Natural killer cell (primary cell): ENCODE results near the gene MRPS7. TPM values are rescaled to one million over a fixed set of nuclear protein-coding genes. Genes with fewer than 3 reads are reported as not detected.
"Not testable (repeated sequence)": the region's sequence is repeated elsewhere in the genome, so short reads cannot be mapped to it uniquely, and the experiment has no call there.

Source experiments
- ATAC-seq, 3 donors: fragments of 150-1000 bp in 2 of 3; fragments of 200-7000 bp in 1 of 3; cut with Tn5 transposase; 1 replicate in 1 of 3; 2 replicates in 2 of 3; pipeline ENCODE4 v1.10.0; 2021; ENCODE audit warnings: mild to moderate bottlenecking in 2 of 3, moderate library complexity in 2 of 3
- DNase-seq, 2 donors: peaks; one replicate each; pipeline versions ENCODE4 v3.0.0 to v3.0.0-alpha.2; 2013 to 2021; ENCODE audit warnings: mixed read lengths in 1 of 2
- H3K27ac ChIP-seq: one replicate; pipeline ENCODE4 v1.5.1; 2013; ENCODE audit warnings: mild to moderate bottlenecking, low read length
- H3K27me3 ChIP-seq: one replicate; pipeline ENCODE4 v1.6.1; 2013; ENCODE audit warnings: low read length; ENCODE audit not compliant: control insufficient read depth, insufficient read depth
- H3K36me3 ChIP-seq: one replicate; pipeline ENCODE4 v1.6.1; 2013; ENCODE audit warnings: low read length; ENCODE audit not compliant: control insufficient read depth, insufficient read depth
- H3K4me1 ChIP-seq: one replicate; pipeline ENCODE4 v1.6.1; 2013; ENCODE audit warnings: low read length; ENCODE audit not compliant: control insufficient read depth, insufficient read depth
- H3K4me3 ChIP-seq: one replicate; pipeline ENCODE4 v1.5.1; 2013; ENCODE audit warnings: low read length
- H3K9me3 ChIP-seq: one replicate; pipeline ENCODE4 v1.6.1; 2013; ENCODE audit warnings: low read length; ENCODE audit not compliant: control insufficient read depth, insufficient read depth
- H3K27ac Mint-ChIP-seq, 2 donors: one replicate each; pipeline ENCODE4 v1.8.0; 2022; ENCODE audit warnings: mild to moderate bottlenecking in 2 of 2, mixed read lengths in 2 of 2, moderate library complexity in 1 of 2
- H3K27me3 Mint-ChIP-seq, 2 donors: one replicate each; pipeline ENCODE4 v1.8.0; 2022; ENCODE audit warnings: low read depth in 2 of 2, mixed read lengths in 2 of 2
- H3K36me3 Mint-ChIP-seq: one replicate; pipeline ENCODE4 v1.8.0; 2022; ENCODE audit warnings: mixed read lengths
- H3K4me1 Mint-ChIP-seq, 2 donors: one replicate each; pipeline ENCODE4 v1.8.0; 2022; ENCODE audit warnings: mixed read lengths in 2 of 2
- H3K4me3 Mint-ChIP-seq: one replicate; pipeline ENCODE4 v1.8.0; 2022; ENCODE audit warnings: mild to moderate bottlenecking, moderate library complexity, mixed read lengths
- H3K9me3 Mint-ChIP-seq, 2 donors: one replicate each; pipeline ENCODE4 v1.8.0; 2022; ENCODE audit warnings: mixed read lengths in 2 of 2
- CTCF ChIP-seq: fragments of 200-600 bp; IDR thresholded peaks from one replicate; pipeline ENCODE4 v1.8.0; 2022; ENCODE audit warnings: antibody characterized with exemption
- WGBS: methylation state at CpG from one replicate; pipeline ENCODE4 v1.1.7; 2013; ENCODE audit warnings: missing lambda C conversion rate; ENCODE audit not compliant: insufficient coverage; 5-methylcytosine and 5-hydroxymethylcytosine counted together
- intact Hi-C: fragments of 100-400 bp; cut with micrococcal nuclease; formaldehyde crosslinking; loops from one replicate; pipeline ENCODE4 v1.14.2; 2022
- total RNA-seq, 4 donors: library from RNA; stranded (reverse); fragments of 120-200 nt in 1 of 4; gene quantifications; one replicate each; pipeline versions ENCODE4 v1.2.3 to v1.2.4, GENCODE V29; 2013 to 2022

The MRPS7 gene
- total RNA-seq, 3 donors from 2014 or later (not counting 1 experiment from before 2014, with no cell fraction given), result 27.3 to 29.4 (median 27.9) TPM

- Mint-ChIP-seq H3K4me1 (peaks cover 15 to 19% of the 10 kb centered on the region in 2 donors), H3K9me3 (no peaks in the 10 kb centered on the region), H3K27ac (peak within 1 kb of the TSS; percentile 100), H3K27me3 (no peaks in the 10 kb centered on the region), H3K36me3 (no peaks in the 10 kb centered on the region), H3K4me3 (peak within 1 kb of the TSS; percentile 100)
- Histone ChIP-seq H3K4me3 (peak within 1 kb of the TSS; percentile 56), H3K27me3 (no peaks in the 10 kb centered on the region), H3K4me1 (peaks cover 13% of the 10 kb centered on the region), H3K36me3 (peaks cover 5% of the 10 kb centered on the region), H3K9me3 (no peaks in the 10 kb centered on the region), H3K27ac (peak within 1 kb of the TSS; percentile 85)
- intact Hi-C loops, result loop anchor here (1.0 to 5.0 kb wide), 6 partner anchors 18 to 566 kb away; partner anchors contain the start of genes CASKIN2, GGA3, GRB2 and MIF4GD
- TF ChIP-seq CTCF, result no peak
- DNase-seq (peak; percentile 94 to 99), ATAC-seq (peak; percentile 87 to 97 (median 93))
- under 1% methylated on average over 65 of the region's 65 CpGs for WGBS
These were observed 27.6 kb downstream of the MRPS7 start, which contains the start of gene SLC25A19 for GRCh38 chr17:75289115-75289831. TSS of gene SLC25A19 (minus strand) at chr17:75289433. CDS start at chr17:75286764, 2,669 bp downstream.

GRCh38 chr17:75289832-75290337 lies 28.2 kb downstream of the MRPS7 start:
- H3K27me3 Mint-ChIP-seq, result no peaks in the 10 kb centered on the region
- H3K9me3 Mint-ChIP-seq, result no peaks in the 10 kb centered on the region
- Histone ChIP-seq H3K9me3 (no peaks in the 10 kb centered on the region), H3K4me3 (peak overlapping the region; percentile 56), H3K27ac (peak overlapping the region; percentile 85), H3K36me3 (peaks cover 5% of the 10 kb centered on the region), H3K27me3 (no peaks in the 10 kb centered on the region), H3K4me1 (peaks cover 20% of the 10 kb centered on the region)
- TF ChIP-seq CTCF, result no peak
- under 1% methylated on average over 22 of the region's 26 CpGs for WGBS
- H3K36me3 Mint-ChIP-seq, result no peaks in the 10 kb centered on the region
- ATAC-seq (peak; percentile 31 to 45 (median 34)), DNase-seq (peak in 1 of 2 donors; percentile 86)
- peak overlapping the region; percentile 100 for H3K27ac Mint-ChIP-seq
- H3K4me3 Mint-ChIP-seq, result peak overlapping the region; percentile 100
- peaks cover 15 to 19% of the 10 kb centered on the region in 2 donors for H3K4me1 Mint-ChIP-seq
- intact Hi-C loops, result loop anchor here (1.0 to 5.0 kb wide), 7 partner anchors 19 to 565 kb away; partner anchors contain the start of genes CASKIN2, GGA3, GRB2 and MIF4GD

- H3K36me3 ChIP-seq, H3K4me3 ChIP-seq, DNase-seq, H3K9me3 ChIP-seq, H3K27ac ChIP-seq, intact Hi-C loops, H3K4me3 Mint-ChIP-seq, ATAC-seq, H3K27ac Mint-ChIP-seq, H3K27me3 ChIP-seq, H3K36me3 Mint-ChIP-seq, H3K27me3 Mint-ChIP-seq, H3K9me3 Mint-ChIP-seq: not testable (repeated sequence)
- H3K4me1 Mint-ChIP-seq, result peaks cover 15 to 18% of the 10 kb centered on the region in 2 donors
- WGBS, result 81% methylated on average over 16 of the region's 16 CpGs
- peaks cover 45% of the 10 kb centered on the region for H3K4me1 ChIP-seq
These were observed 31.2 kb downstream of the MRPS7 start for GRCh38 chr17:75292810-75293448.
